ENCODE measurements around the gene EDA2R. TPM values are rescaled to one million over a fixed set of nuclear protein-coding genes. Genes with fewer than 3 reads are reported as not detected.

Gene EDA2R
- total and polyA plus RNA-seq, 2 of the 8 experiments (the other 6 are each of a cell fraction or from before 2014, with no cell fraction given), result 5.0 to 7.0 TPM

- Histone ChIP-seq H3K36me3 (ENCODE audit: control insufficient read depth in 2 of 4, insufficient read depth in 4 of 4, low read length in 3 of 4) (peaks cover 0 to 3% (median 2%) of the 10 kb centered on the region in 4 experiments; a peak in 3 of 8 replicates), H3K14ac (ENCODE audit: insufficient read length) (no peak overlapping the region), H2AFZ (ENCODE audit: low read length) (no peak overlapping the region), H2BK12ac (ENCODE audit: low read depth, low read length) (no peak overlapping the region), H4K5ac (ENCODE audit: insufficient read length, low read depth, low read length) (no peak overlapping the region), H3K23ac (ENCODE audit: insufficient read length) (no peak overlapping the region), H3K23me2 (ENCODE audit: low read depth, low read length) (no peaks in the 10 kb centered on the region), H4K8ac (ENCODE audit: extremely low read depth, insufficient read depth, low read length) (no peak overlapping the region), H3K4me1 (replicated peaks in 1 of 4; ENCODE audit: control insufficient read depth in 3 of 4, insufficient read depth in 4 of 4, low read length in 3 of 4) (no peaks in the 10 kb centered on the region), H3K4me2 (ENCODE audit: insufficient read depth in 1 of 2, low read depth in 2 of 2, low read length in 2 of 2) (no peak overlapping the region), H3K27me3 (replicated peaks in 1 of 4; ENCODE audit: control insufficient read depth in 3 of 4, extremely low read depth in 1 of 4, insufficient read depth in 3 of 4, low read length in 3 of 4) (no peaks in the 10 kb centered on the region), H3K56ac (replicated peaks; ENCODE audit: insufficient read length, low read depth, low read length) (no peak overlapping the region), H2BK20ac (ENCODE audit: low read length) (no peak overlapping the region), H3K79me2 (ENCODE audit: control insufficient read depth in 1 of 2, insufficient read depth in 2 of 2, low read length in 2 of 2) (no peaks in the 10 kb centered on the region), H3K9me3 (ENCODE audit: insufficient read depth in 2 of 2, low read depth in 1 of 2, low read length in 1 of 2) (no peaks in the 10 kb centered on the region), H3K9ac (replicated peaks in 1 of 4; ENCODE audit: extremely low read depth in 1 of 4, low read depth in 3 of 4, low read length in 3 of 4) (no peak overlapping the region), H3K4me3 (ENCODE audit: extremely low read depth in 1 of 4, insufficient read depth in 2 of 4, low read depth in 3 of 4, low read length in 4 of 4) (no peak overlapping the region), H3K79me1 (ENCODE audit: low read depth, low read length) (no peaks in the 10 kb centered on the region), H4K20me1 (replicated peaks in 1 of 2; ENCODE audit: control insufficient read depth in 1 of 2, insufficient read depth in 2 of 2, low read length in 2 of 2) (no peaks in the 10 kb centered on the region), H2AK5ac (ENCODE audit: low read depth, low read length) (no peak overlapping the region), H2BK120ac (replicated peaks; ENCODE audit: low read depth, low read length) (no peak overlapping the region), H2BK15ac (ENCODE audit: low read length) (no peak overlapping the region), H3K27ac (ENCODE audit: low read depth, low read length) (no peak overlapping the region), H3K18ac (ENCODE audit: extremely low read depth, low read length) (no peak overlapping the region), H3K4ac (replicated peaks; ENCODE audit: insufficient read length, low read depth, low read length) (no peak overlapping the region), H2BK5ac (ENCODE audit: low read depth, low read length) (no peak overlapping the region), H4K91ac (replicated peaks; ENCODE audit: insufficient read length, low read length) (no peak overlapping the region)
- WGBS, 2 experiments (ENCODE audit: extremely low coverage in 1 of 2, insufficient coverage in 1 of 2, insufficient read length in 1 of 2, insufficient replicate concordance in 2 of 2, low coverage in 1 of 2, low lambda C conversion rate in 2 of 2, missing lambda C conversion rate in 1 of 2), result no CpG with 5 or more reads among the region's 1 CpG
- POLR2A ChIA-PET (ENCODE audit: partially characterized antibody), result no interaction called here
- CTCF ChIA-PET (ENCODE audit: partially characterized antibody), result no interaction called here
- FAIRE-seq (no peak), DNase-seq (ENCODE audit: low read depth in 1 of 2, low spot score in 2 of 2) (no peak)
- TF ChIP-seq POLR2AphosphoS5 (IDR thresholded peaks at IDR 0.05; ENCODE audit: low read depth, low read length), result no peak
- no peak for TF ChIP-seq RFX5 (IDR thresholded peaks at IDR 0.05; ENCODE audit: borderline replicate concordance, low read depth, low read length)
- TF ChIP-seq CTCF (IDR thresholded peaks at IDR 0.05; ENCODE audit: control extremely low read depth in 1 of 3, insufficient read depth in 1 of 3, low read depth in 1 of 3, low read length in 3 of 3), result peak in 2 of 3 experiments; percentile 16 to 18; a peak in 2 of 4 replicates
- TF ChIP-seq TCF12 (IDR thresholded peaks at IDR 0.05; ENCODE audit: low read depth, low read length), result no peak
- no peak for TF ChIP-seq JUN (IDR thresholded peaks at IDR 0.05; ENCODE audit: low read depth, low read length)
- TF ChIP-seq NRF1 (IDR thresholded peaks at IDR 0.05; ENCODE audit: low read depth, low read length), result no peak
- TF ChIP-seq BCL11A (IDR thresholded peaks at IDR 0.05; ENCODE audit: low read depth in 2 of 2, low read length in 2 of 2), result no peak
- TF ChIP-seq RBBP5 (IDR thresholded peaks at IDR 0.05; ENCODE audit: borderline replicate concordance, low read depth, low read length), result no peak
- no peak for TF ChIP-seq BRCA1 (IDR thresholded peaks at IDR 0.05; ENCODE audit: low read depth, low read length)
- no peak for TF ChIP-seq SAP30 (IDR thresholded peaks at IDR 0.05; ENCODE audit: insufficient read depth, insufficient replicate concordance, low read length)
- no peak for TF ChIP-seq SRF (IDR thresholded peaks at IDR 0.05; ENCODE audit: low read depth, low read length)
- TF ChIP-seq EZH2 (IDR thresholded peaks at IDR 0.05; ENCODE audit: low read depth, low read length, severe bottlenecking), result no peak
These were observed 36.4 kb downstream of the EDA2R start for GRCh38 chrX:66602381-66602938.

Data from H1 (cell line).